GM23248 (cell line): ENCODE measurements around the gene CYP4B1. TPM values are rescaled to one million over a fixed set of nuclear protein-coding genes. Genes with fewer than 3 reads are reported as not detected.
"Not testable (repeated sequence)": the region's sequence is repeated elsewhere in the genome, so short reads cannot be mapped to it uniquely, and the experiment has no call there.

ENCODE experiments used
- DNase-seq: peaks from one replicate; pipeline ENCODE4 v3.0.0-alpha.2; 2015
- H2AFZ ChIP-seq: fragments of 200-600 bp; sonication (generic); 2 replicates; pipeline ENCODE4 v1.6.1; 2016; ENCODE audit warnings: antibody characterized with exemption
- H3F3A ChIP-seq: fragments of 200-600 bp; sonication (generic); 2 replicates; pipeline ENCODE4 v1.6.1; 2016; ENCODE audit warnings: mild to moderate bottlenecking, antibody characterized with exemption, mixed run types; ENCODE audit not compliant: insufficient read depth
- H3K27ac ChIP-seq: fragments of 200-600 bp; sonication (generic); 2 replicates; pipeline ENCODE4 v1.5.1; 2016; ENCODE audit warnings: mild to moderate bottlenecking
- H3K27me3 ChIP-seq: fragments of 200-600 bp; sonication (generic); replicated peaks from 2 replicates; pipeline ENCODE4 v1.6.1; 2016; ENCODE audit warnings: mild to moderate bottlenecking; ENCODE audit not compliant: insufficient read depth
- H3K36me3 ChIP-seq: fragments of 200-600 bp; sonication (generic); 2 replicates; pipeline ENCODE4 v1.6.1; 2016; ENCODE audit warnings: low read depth, mild to moderate bottlenecking
- H3K4me1 ChIP-seq: fragments of 200-600 bp; sonication (generic); 2 replicates; pipeline ENCODE4 v1.6.1; 2016; ENCODE audit warnings: mild to moderate bottlenecking; ENCODE audit not compliant: insufficient read depth
- H3K4me2 ChIP-seq: fragments of 200-600 bp; sonication (generic); one replicate; pipeline ENCODE4 v1.6.1; 2016; ENCODE audit warnings: mild to moderate bottlenecking; ENCODE audit not compliant: unreplicated experiment
- H3K4me3 ChIP-seq: fragments of 200-600 bp; sonication (generic); 2 replicates; pipeline ENCODE4 v1.5.1; 2016; ENCODE audit warnings: mild to moderate bottlenecking
- H3K79me2 ChIP-seq: fragments of 200-600 bp; sonication (generic); 2 replicates; pipeline ENCODE4 v1.6.1; 2016; ENCODE audit warnings: mild to moderate bottlenecking; ENCODE audit not compliant: insufficient read depth
- H3K9ac ChIP-seq: fragments of 200-600 bp; sonication (generic); 2 replicates; pipeline ENCODE4 v1.6.1; 2016; ENCODE audit warnings: mild to moderate bottlenecking
- H3K9me2 ChIP-seq: fragments of 200-600 bp; sonication (generic); 2 replicates; pipeline ENCODE4 v1.6.1; 2016; ENCODE audit warnings: mixed run types, mild to moderate bottlenecking, moderate library complexity; ENCODE audit not compliant: insufficient read depth
- H3K9me3 ChIP-seq: fragments of 200-600 bp; sonication (generic); one replicate; pipeline ENCODE4 v1.6.1; 2017; ENCODE audit warnings: low read depth
- H4K20me1 ChIP-seq: fragments of 200-600 bp; sonication (generic); 2 replicates; pipeline ENCODE4 v1.6.0; 2016; ENCODE audit not compliant: insufficient read depth
- EZH2 ChIP-seq: fragments of 200-600 bp; sonication (generic); IDR thresholded peaks from 2 replicates; pipeline ENCODE4 v1.6.1; 2018; ENCODE audit warnings: antibody characterized with exemption, mild to moderate bottlenecking; ENCODE audit not compliant: insufficient read depth, poor library complexity, severe bottlenecking
- EZH2phosphoT487 ChIP-seq: fragments of 200-600 bp; sonication (generic); IDR thresholded peaks from 2 replicates; pipeline ENCODE4 v1.6.1; 2018; ENCODE audit warnings: antibody characterized with exemption, moderate library complexity, mild to moderate bottlenecking, low read depth; ENCODE audit not compliant: insufficient read depth
- WGBS, 2 experiments: methylation state at CpG; one replicate each; pipeline ENCODE4 v1.1.6; 2015 to 2017; ENCODE audit warnings: low lambda C conversion rate in 2 of 2, low coverage in 1 of 2; ENCODE audit errors: missing lambda C conversion rate in 2 of 2; 5-methylcytosine and 5-hydroxymethylcytosine counted together
- in situ Hi-C: fragments of 300-500 bp; cut with MboI; formaldehyde crosslinking; loops from 2 replicates; pipeline ENCODE4 v1.15.0; 2020
- polyA plus RNA-seq: library from polyadenylated mRNA; unstranded; fragments of >200 nt; fragmentation: Nextera tagmentation; extraction: Ambion mirVana; gene quantifications from 2 replicates; pipeline ENCODE4 v1.2.1, GENCODE V29; 2016
- total RNA-seq: library from RNA; depleted of rRNA; stranded (reverse); fragments of >200 nt; shearing (Covaris generic); gene quantifications from 2 replicates; pipeline ENCODE4 v1.2.3, GENCODE V29; 2014

CYP4B1 gene
- total and polyA plus RNA-seq, 2 experiments from 2014 or later, result not detected

- TF ChIP-seq EZH2phosphoT487, result no peak
- no peak for TF ChIP-seq EZH2
- H2AFZ ChIP-seq, result no peak overlapping the region
- H3K9me3 ChIP-seq, result no peaks in the 10 kb centered on the region
- DNase-seq, result no peak
- no peaks in the 10 kb centered on the region for H3F3A ChIP-seq
- H3K9ac ChIP-seq, result no peak overlapping the region
- H3K27ac ChIP-seq, result no peak overlapping the region
- no peaks in the 10 kb centered on the region for H3K9me2 ChIP-seq
- H3K4me3 ChIP-seq, result no peak overlapping the region
- no peak overlapping the region for H3K4me2 ChIP-seq
- no peaks in the 10 kb centered on the region for H3K4me1 ChIP-seq
- no peaks in the 10 kb centered on the region for H3K79me2 ChIP-seq
- in situ Hi-C loops, result no loop called here
- no peaks in the 10 kb centered on the region for H4K20me1 ChIP-seq
- no peaks in the 10 kb centered on the region for H3K36me3 ChIP-seq
- no peaks in the 10 kb centered on the region for H3K27me3 ChIP-seq
These were observed 29.7 kb upstream of the CYP4B1 start for GRCh38 chr1:46769028-46769740.

- Histone ChIP-seq H3K4me3 (no peak overlapping the region), H2AFZ (no peak overlapping the region), H3F3A (no peaks in the 10 kb centered on the region), H3K79me2 (no peaks in the 10 kb centered on the region), H3K9ac (no peak overlapping the region), H3K4me1 (no peaks in the 10 kb centered on the region), H3K27ac (no peak overlapping the region), H3K27me3 (no peaks in the 10 kb centered on the region), H3K36me3 (no peaks in the 10 kb centered on the region), H4K20me1 (no peaks in the 10 kb centered on the region), H3K4me2 (no peak overlapping the region), H3K9me2 (no peaks in the 10 kb centered on the region), H3K9me3 (no peaks in the 10 kb centered on the region)
- WGBS, 2 experiments, result 8 to 25% methylated on average over 3 of the region's 3 CpGs
- no peak for DNase-seq
- TF ChIP-seq EZH2 (no peak), EZH2phosphoT487 (no peak)
- in situ Hi-C loops, result no loop called here
These were observed 28.3 kb upstream of the CYP4B1 start for GRCh38 chr1:46770541-46770940.

GRCh38 chr1:46772571-46772970 lies 26.3 kb upstream of the CYP4B1 start:
- no peaks in the 10 kb centered on the region for H4K20me1 ChIP-seq
- no peak for TF ChIP-seq EZH2
- no peak for TF ChIP-seq EZH2phosphoT487
- no peak overlapping the region for H3K27ac ChIP-seq
- in situ Hi-C loops, result no loop called here
- H3K36me3 ChIP-seq, result no peaks in the 10 kb centered on the region
- no peaks in the 10 kb centered on the region for H3K9me3 ChIP-seq
- DNase-seq, result no peak
- H3K27me3 ChIP-seq, result no peaks in the 10 kb centered on the region
- H3K4me2 ChIP-seq, result no peak overlapping the region
- H3K4me3 ChIP-seq, result no peak overlapping the region
- no peak overlapping the region for H2AFZ ChIP-seq
- H3F3A ChIP-seq, result no peaks in the 10 kb centered on the region
- H3K9ac ChIP-seq, result no peak overlapping the region
- H3K9me2 ChIP-seq, result no peaks in the 10 kb centered on the region
- 0% methylated on average over 1 of the region's 1 CpG for WGBS, 2 experiments
- no peaks in the 10 kb centered on the region for H3K4me1 ChIP-seq
- no peaks in the 10 kb centered on the region for H3K79me2 ChIP-seq

GRCh38 chr1:46774297-46774696 lies 24.5 kb upstream of the CYP4B1 start:
- Histone ChIP-seq H3K27me3 (no peaks in the 10 kb centered on the region), H3K4me3 (no peak overlapping the region), H3K79me2 (no peaks in the 10 kb centered on the region), H3K4me1 (no peaks in the 10 kb centered on the region), H3K4me2 (no peak overlapping the region), H3F3A (no peaks in the 10 kb centered on the region), H4K20me1 (no peaks in the 10 kb centered on the region), H3K9ac (no peak overlapping the region), H3K9me3 (no peaks in the 10 kb centered on the region), H2AFZ (no peak overlapping the region), H3K27ac (no peak overlapping the region), H3K9me2 (no peaks in the 10 kb centered on the region), H3K36me3 (no peaks in the 10 kb centered on the region)
- no peak for TF ChIP-seq EZH2phosphoT487
- no peak for TF ChIP-seq EZH2
- in situ Hi-C loops, result no loop called here
- DNase-seq, result no peak
- WGBS, 2 experiments, result 71 to 79% methylated on average over 1 of the region's 1 CpG

- H3K4me2 ChIP-seq, H3K9me3 ChIP-seq, H3K27me3 ChIP-seq, H2AFZ ChIP-seq, H3K9ac ChIP-seq, H3K79me2 ChIP-seq, H3K4me3 ChIP-seq, H3K36me3 ChIP-seq, in situ Hi-C loops, H3F3A ChIP-seq, H3K4me1 ChIP-seq, H4K20me1 ChIP-seq, H3K9me2 ChIP-seq, H3K27ac ChIP-seq, DNase-seq: not testable (repeated sequence)
- 53 to 67% methylated on average over 11 to 13 of the region's 18 CpGs for WGBS, 2 experiments
These were observed 20.4 kb upstream of the CYP4B1 start for GRCh38 chr1:46778456-46778855.
